ENCODE measurements around the gene NME9. TPM values are rescaled to one million over a fixed set of nuclear protein-coding genes. Genes with fewer than 3 reads are reported as not detected.

Gene NME9
- total RNA-seq, 1 experiment from 2014 or later = not detected

DNA sequence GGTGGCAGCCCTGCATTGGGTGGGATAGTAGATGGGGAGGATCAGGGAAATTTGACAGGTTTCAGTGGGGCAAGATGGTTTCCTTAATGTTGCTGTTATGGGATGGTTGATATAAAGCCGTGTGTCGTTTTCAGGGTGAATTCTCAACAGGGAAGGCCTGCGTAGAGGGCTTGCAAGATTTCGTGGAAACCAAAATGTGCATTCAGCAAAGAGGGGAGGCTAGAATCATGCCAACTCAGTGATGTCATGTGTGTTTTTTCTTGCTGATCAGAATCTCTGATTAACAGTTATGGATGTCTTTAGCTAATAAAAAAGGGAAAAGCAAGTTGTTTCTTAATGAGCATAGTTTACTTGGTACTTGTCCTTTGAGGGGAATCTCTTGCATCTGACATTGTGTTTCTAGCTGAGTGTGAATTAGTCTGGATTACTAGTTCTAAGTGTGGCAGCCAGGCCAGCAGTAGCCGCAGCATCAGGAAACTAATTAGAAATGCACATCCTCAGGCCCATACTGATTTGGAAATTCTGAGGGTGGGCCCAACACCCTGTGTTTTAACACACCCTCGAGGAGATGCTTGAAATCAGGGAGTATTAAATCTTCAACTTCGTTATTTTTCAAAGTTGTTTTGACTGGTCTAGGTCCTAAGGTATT is 43.6 kb upstream of the NME9 start:
- CTCF ChIA-PET = no interaction called here
- H3K4me3 Mint-ChIP-seq (ENCODE audit: low read depth, unreplicated experiment) = no peak overlapping the region
- H3K36me3 Mint-ChIP-seq (ENCODE audit: insufficient read depth, unreplicated experiment) = no peaks in the 10 kb centered on the region
- H3K4me1 Mint-ChIP-seq (ENCODE audit: low read depth, unreplicated experiment) = no peaks in the 10 kb centered on the region
- DNase-seq = no peak
- H3K27me3 Mint-ChIP-seq (ENCODE audit: unreplicated experiment) = peaks cover 30% of the 10 kb centered on the region
- TF ChIP-seq, protein P1, sequence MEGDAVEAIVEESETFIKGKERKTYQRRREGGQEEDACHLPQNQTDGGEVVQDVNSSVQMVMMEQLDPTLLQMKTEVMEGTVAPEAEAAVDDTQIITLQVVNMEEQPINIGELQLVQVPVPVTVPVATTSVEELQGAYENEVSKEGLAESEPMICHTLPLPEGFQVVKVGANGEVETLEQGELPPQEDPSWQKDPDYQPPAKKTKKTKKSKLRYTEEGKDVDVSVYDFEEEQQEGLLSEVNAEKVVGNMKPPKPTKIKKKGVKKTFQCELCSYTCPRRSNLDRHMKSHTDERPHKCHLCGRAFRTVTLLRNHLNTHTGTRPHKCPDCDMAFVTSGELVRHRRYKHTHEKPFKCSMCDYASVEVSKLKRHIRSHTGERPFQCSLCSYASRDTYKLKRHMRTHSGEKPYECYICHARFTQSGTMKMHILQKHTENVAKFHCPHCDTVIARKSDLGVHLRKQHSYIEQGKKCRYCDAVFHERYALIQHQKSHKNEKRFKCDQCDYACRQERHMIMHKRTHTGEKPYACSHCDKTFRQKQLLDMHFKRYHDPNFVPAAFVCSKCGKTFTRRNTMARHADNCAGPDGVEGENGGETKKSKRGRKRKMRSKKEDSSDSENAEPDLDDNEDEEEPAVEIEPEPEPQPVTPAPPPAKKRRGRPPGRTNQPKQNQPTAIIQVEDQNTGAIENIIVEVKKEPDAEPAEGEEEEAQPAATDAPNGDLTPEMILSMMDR (IDR thresholded peaks at IDR 0.05; ENCODE audit: unreplicated experiment) = no peak
- H3K9me3 Mint-ChIP-seq (ENCODE audit: low read depth, unreplicated experiment) = no peaks in the 10 kb centered on the region
- H3K27ac Mint-ChIP-seq (ENCODE audit: unreplicated experiment) = no peak overlapping the region
- intact Hi-C loops (cut with micrococcal nuclease; ENCODE audit: unreplicated experiment) = no loop called here
- BruUV-seq (replicated peaks) = no TSS peak

DNA sequence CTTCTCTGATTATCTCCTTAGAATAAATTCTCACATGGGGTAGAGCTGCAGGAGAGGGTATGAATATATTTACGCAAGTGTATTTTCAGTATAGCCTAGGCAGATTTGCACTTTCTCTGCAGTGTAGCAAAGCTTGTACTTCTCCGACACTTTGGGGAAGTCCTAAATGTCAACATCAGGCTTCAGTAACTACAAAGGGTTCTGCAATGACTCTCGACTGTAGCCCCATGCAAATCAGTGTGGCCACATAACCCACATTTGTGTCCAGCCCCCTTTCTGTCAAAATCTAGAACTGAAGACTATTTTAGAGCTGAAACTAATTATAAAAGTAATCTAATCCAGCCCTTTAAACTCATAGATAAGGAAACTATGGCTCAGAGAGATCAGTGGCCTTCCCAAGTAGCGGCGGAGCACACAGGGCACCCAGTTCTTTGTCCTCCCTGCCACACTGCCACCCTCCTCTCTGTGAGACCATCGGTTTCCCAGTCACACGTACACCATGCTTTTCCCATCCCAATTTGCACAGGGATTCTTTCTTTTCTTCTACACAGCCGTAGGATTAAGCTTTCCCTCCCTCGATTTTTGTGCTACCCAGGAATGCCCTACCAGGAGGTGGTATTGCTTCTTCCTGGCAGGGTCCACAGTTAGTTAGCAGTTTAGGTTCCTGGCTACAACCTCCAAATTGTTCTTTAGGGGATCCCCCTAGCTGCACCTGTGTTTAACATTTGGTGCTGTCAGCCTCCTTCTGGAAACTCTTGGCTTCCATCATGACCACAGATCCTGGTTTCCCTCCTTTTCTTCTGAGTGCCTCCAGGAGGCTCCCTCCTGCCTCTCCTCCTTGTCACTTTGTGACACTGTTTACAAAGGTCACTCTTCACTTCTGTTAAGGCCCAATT is 41.7 kb upstream of the NME9 start:
- BruUV-seq (replicated peaks) = no TSS peak
- Mint-ChIP-seq H3K4me1 (ENCODE audit: low read depth, unreplicated experiment) (no peaks in the 10 kb centered on the region), H3K36me3 (ENCODE audit: insufficient read depth, unreplicated experiment) (no peaks in the 10 kb centered on the region), H3K27ac (ENCODE audit: unreplicated experiment) (no peak overlapping the region), H3K27me3 (ENCODE audit: unreplicated experiment) (peaks cover 26% of the 10 kb centered on the region), H3K4me3 (ENCODE audit: low read depth, unreplicated experiment) (no peak overlapping the region), H3K9me3 (ENCODE audit: low read depth, unreplicated experiment) (no peaks in the 10 kb centered on the region)
- intact Hi-C loops (cut with micrococcal nuclease; ENCODE audit: unreplicated experiment) = no loop called here
- TF ChIP-seq, protein P1 (IDR thresholded peaks at IDR 0.05; ENCODE audit: unreplicated experiment) = no peak
- no peak for DNase-seq
- CTCF ChIA-PET = interaction anchor here (0.5 to 1.2 kb wide), 2 partner anchors 41 to 1415 kb away, joined by 3 to 4 read pairs; no protein-coding TSS in a partner anchor

DNA sequence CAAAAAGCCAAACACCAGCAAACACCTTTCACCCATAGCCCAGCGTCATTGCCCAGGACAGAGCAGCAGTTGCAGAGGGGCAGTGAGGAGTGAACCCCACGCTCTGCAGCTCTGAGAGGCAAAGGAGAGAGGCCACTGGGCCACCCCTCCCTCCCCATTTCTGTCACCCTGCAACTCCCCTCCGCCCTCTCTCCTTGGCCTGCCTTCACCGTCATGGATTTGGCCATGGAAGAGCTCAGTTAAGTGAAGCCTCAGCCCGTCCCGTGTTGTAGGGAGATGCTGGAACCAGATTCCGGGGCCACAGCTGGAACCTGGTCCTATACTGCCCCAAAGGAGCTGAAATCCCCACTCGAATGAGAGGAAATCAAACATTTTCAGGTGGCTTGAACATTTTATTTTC is 40.7 kb upstream of the NME9 start:
- CTCF ChIA-PET = interaction anchor here (0.7 to 1.2 kb wide), 2 partner anchors 42 to 1129 kb away, joined by 4 to 5 read pairs; no protein-coding TSS in a partner anchor
- H3K36me3 Mint-ChIP-seq (ENCODE audit: insufficient read depth, unreplicated experiment) = no peaks in the 10 kb centered on the region
- no peak for DNase-seq
- intact Hi-C loops (cut with micrococcal nuclease; ENCODE audit: unreplicated experiment) = no loop called here
- H3K9me3 Mint-ChIP-seq (ENCODE audit: low read depth, unreplicated experiment) = no peaks in the 10 kb centered on the region
- H3K27ac Mint-ChIP-seq (ENCODE audit: unreplicated experiment) = no peak overlapping the region
- H3K27me3 Mint-ChIP-seq (ENCODE audit: unreplicated experiment) = peaks cover 36% of the 10 kb centered on the region
- no TSS peak for BruUV-seq (replicated peaks)
- TF ChIP-seq, protein P1 (IDR thresholded peaks at IDR 0.05; ENCODE audit: unreplicated experiment) = no peak
- no peaks in the 10 kb centered on the region for H3K4me1 Mint-ChIP-seq (ENCODE audit: low read depth, unreplicated experiment)
- no peak overlapping the region for H3K4me3 Mint-ChIP-seq (ENCODE audit: low read depth, unreplicated experiment)

DNA sequence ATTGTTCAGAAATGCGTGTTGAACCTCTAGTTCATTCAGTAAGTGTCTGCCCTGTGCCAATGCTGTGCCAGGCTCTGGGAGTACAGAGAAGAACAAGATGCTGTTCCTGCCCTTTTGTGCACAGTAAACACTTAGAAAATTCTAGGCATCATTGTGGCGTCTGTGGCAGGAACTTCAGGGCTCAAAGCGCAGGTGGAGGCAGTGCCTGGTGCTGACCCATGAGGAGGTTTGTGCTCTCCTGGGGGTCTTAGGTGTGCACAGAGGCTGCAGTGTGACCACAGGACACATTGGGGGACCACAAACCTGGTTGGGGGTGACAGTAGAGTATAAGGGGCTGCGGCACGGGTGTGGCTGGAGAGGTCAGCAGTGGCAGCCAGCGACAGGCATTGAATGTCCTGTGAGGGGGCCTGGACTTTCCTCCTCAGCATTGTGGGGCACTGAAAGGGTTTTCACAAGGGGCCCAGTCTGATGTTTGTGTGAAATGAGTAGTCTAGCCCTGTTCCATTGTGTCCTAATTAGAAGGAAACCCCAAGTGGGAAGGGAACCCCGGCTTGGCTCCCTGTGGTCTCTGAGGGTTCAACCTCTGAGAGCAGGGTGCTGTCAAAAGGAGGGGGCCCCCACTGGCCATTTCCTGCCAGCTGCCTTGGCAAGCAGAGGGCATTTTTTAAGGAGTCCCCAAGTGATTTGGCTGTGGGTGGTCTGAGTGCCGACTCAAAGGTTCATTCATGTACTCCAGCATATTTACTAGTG is 39.7 kb upstream of the NME9 start:
- Mint-ChIP-seq H3K9me3 (ENCODE audit: low read depth, unreplicated experiment) (no peaks in the 10 kb centered on the region), H3K4me1 (ENCODE audit: low read depth, unreplicated experiment) (no peaks in the 10 kb centered on the region), H3K4me3 (ENCODE audit: low read depth, unreplicated experiment) (no peak overlapping the region), H3K36me3 (ENCODE audit: insufficient read depth, unreplicated experiment) (no peaks in the 10 kb centered on the region), H3K27me3 (ENCODE audit: unreplicated experiment) (peaks cover 46% of the 10 kb centered on the region), H3K27ac (ENCODE audit: unreplicated experiment) (no peak overlapping the region)
- no peak for DNase-seq
- CTCF ChIA-PET = interaction anchor here (0.7 kb wide), 1 partner anchor 1130 kb away, joined by 5 read pairs; no protein-coding TSS in a partner anchor
- TF ChIP-seq, protein P1 (IDR thresholded peaks at IDR 0.05; ENCODE audit: unreplicated experiment) = no peak
- BruUV-seq (replicated peaks) = no TSS peak
- intact Hi-C loops (cut with micrococcal nuclease; ENCODE audit: unreplicated experiment) = no loop called here

All from Calu3 (cell line).